Muscle layer of duodenum (tissue), 2 donors: Measurements from ENCODE around the gene AMTN.
"Not testable (repeated sequence)": the region's sequence is repeated elsewhere in the genome, so short reads cannot be mapped to it uniquely, and the experiment has no call there.

ENCODE experiments used
- H3K27ac ChIP-seq: one replicate; pipeline ENCODE4 v1.7.0; 2013; ENCODE audit warnings: mild to moderate bottlenecking, low read length
- H3K27me3 ChIP-seq: one replicate; pipeline ENCODE4 v1.7.0; 2013; ENCODE audit warnings: low read depth, mild to moderate bottlenecking, control low read depth, low read length
- H3K36me3 ChIP-seq, 2 donors: one replicate each; pipeline ENCODE4 v1.7.0; 2013; ENCODE audit warnings: low read length in 2 of 2, control low read depth in 1 of 2, mild to moderate bottlenecking in 1 of 2; ENCODE audit not compliant: insufficient read depth in 2 of 2, control insufficient read depth in 1 of 2
- H3K4me1 ChIP-seq, 2 donors: one replicate each; pipeline ENCODE4 v1.7.0; 2013; ENCODE audit warnings: low read length in 2 of 2, mild to moderate bottlenecking in 2 of 2, control low read depth in 1 of 2, moderate library complexity in 1 of 2; ENCODE audit not compliant: insufficient read depth in 2 of 2, control insufficient read depth in 1 of 2
- H3K4me3 ChIP-seq, 2 donors: one replicate each; pipeline ENCODE4 v1.7.0; 2013; ENCODE audit warnings: low read length in 2 of 2, low read depth in 1 of 2, mild to moderate bottlenecking in 1 of 2
- H3K9me3 ChIP-seq, 2 donors: one replicate each; pipeline ENCODE4 v1.7.0; 2013; ENCODE audit warnings: low read length in 2 of 2, control low read depth in 1 of 2, mild to moderate bottlenecking in 1 of 2; ENCODE audit not compliant: control insufficient read depth in 1 of 2
- donor health status: healthy.

AMTN gene

GRCh38 chr4:70518269-70518668, at the start of gene AMTN:
AMTN (plus strand) TSS chr4:70518569; CDS start chr4:70518778, 209 bp downstream.
- Histone ChIP-seq H3K4me3 (no peak within 1 kb of the TSS), H3K27me3 (no peaks in the 10 kb centered on the region), H3K27ac (no peak within 1 kb of the TSS), H3K9me3 (no peaks in the 10 kb centered on the region), H3K4me1 (no peaks in the 10 kb centered on the region), H3K36me3 (no peaks in the 10 kb centered on the region)

- Histone ChIP-seq H3K4me1 (no peaks in the 10 kb centered on the region), H3K4me3 (no peak within 1 kb of the TSS), H3K9me3 (no peaks in the 10 kb centered on the region), H3K27ac (no peak within 1 kb of the TSS), H3K36me3 (no peaks in the 10 kb centered on the region), H3K27me3 (no peaks in the 10 kb centered on the region)
Observed at GRCh38 chr4:70471897-70472296, 46.5 kb upstream of the AMTN start, which contains the start of gene MUC7. MUC7 (plus strand) TSS chr4:70472197; CDS start chr4:70474022, 1,825 bp downstream.

- H3K27ac ChIP-seq, result no peak overlapping the region
- H3K4me3 ChIP-seq, result no peak overlapping the region
- H3K36me3 ChIP-seq, result no peaks in the 10 kb centered on the region
Observed at GRCh38 chr4:70473679-70474078, 44.7 kb upstream of the AMTN start.

GRCh38 chr4:70488748-70489147, 29.6 kb upstream of the AMTN start:
- Histone ChIP-seq H3K27ac (no peak overlapping the region), H3K4me1 (no peaks in the 10 kb centered on the region), H3K27me3 (no peaks in the 10 kb centered on the region), H3K36me3 (no peaks in the 10 kb centered on the region), H3K4me3 (no peak overlapping the region), H3K9me3 (no peaks in the 10 kb centered on the region)

More at GRCh38 chr4:70473679-70474078, 44.7 kb upstream of the AMTN start:
- Histone ChIP-seq H3K4me1 (no peaks in the 10 kb centered on the region), H3K27me3 (no peaks in the 10 kb centered on the region), H3K9me3 (no peaks in the 10 kb centered on the region)

- Histone ChIP-seq H3K27me3 (no peaks in the 10 kb centered on the region), H3K4me3 (no peak overlapping the region)
Observed at GRCh38 chr4:70496231-70496630, 22.1 kb upstream of the AMTN start.

DNA sequence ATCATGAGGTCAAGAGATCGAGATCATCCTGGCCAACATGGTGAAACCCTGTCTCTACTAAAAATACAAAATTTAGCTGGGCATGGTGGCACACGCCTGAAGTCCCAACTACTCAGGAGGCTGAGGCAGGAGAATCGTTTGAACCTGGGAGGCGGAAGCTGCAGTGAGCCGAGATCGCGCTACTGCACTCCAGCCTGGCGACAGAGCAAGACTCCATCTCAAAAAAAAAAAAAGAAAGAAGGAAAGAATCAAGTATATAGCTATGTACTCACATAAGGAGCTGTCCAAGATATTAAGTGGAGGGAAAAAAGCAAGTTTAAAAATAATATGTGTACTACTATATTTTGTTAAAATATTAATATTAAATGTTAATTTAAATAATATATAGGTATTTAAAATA, 16.5 kb upstream of the AMTN start:
- H3K9me3 ChIP-seq, H3K4me3 ChIP-seq, H3K27me3 ChIP-seq, H3K36me3 ChIP-seq, H3K27ac ChIP-seq, H3K4me1 ChIP-seq: not testable (repeated sequence)

More at GRCh38 chr4:70496231-70496630, 22.1 kb upstream of the AMTN start:
- H3K9me3 ChIP-seq, result no peaks in the 10 kb centered on the region
- H3K4me1 ChIP-seq, result no peaks in the 10 kb centered on the region
- no peaks in the 10 kb centered on the region for H3K36me3 ChIP-seq
- H3K27ac ChIP-seq, result no peak overlapping the region

GRCh38 chr4:70504733-70505132, 13.6 kb upstream of the AMTN start:
- no peaks in the 10 kb centered on the region for H3K36me3 ChIP-seq
- no peaks in the 10 kb centered on the region for H3K4me1 ChIP-seq
- no peak overlapping the region for H3K27ac ChIP-seq
- no peaks in the 10 kb centered on the region for H3K27me3 ChIP-seq
- no peaks in the 10 kb centered on the region for H3K9me3 ChIP-seq
- no peak overlapping the region for H3K4me3 ChIP-seq

- no peaks in the 10 kb centered on the region for H3K27me3 ChIP-seq
- H3K9me3 ChIP-seq, result no peaks in the 10 kb centered on the region
- no peaks in the 10 kb centered on the region for H3K36me3 ChIP-seq
- H3K4me1 ChIP-seq, result no peaks in the 10 kb centered on the region
- H3K4me3 ChIP-seq, result no peak overlapping the region
- H3K27ac ChIP-seq, result no peak overlapping the region
Observed at GRCh38 chr4:70505151-70505748, 13.1 kb upstream of the AMTN start.

- Histone ChIP-seq H3K27ac (no peak overlapping the region), H3K27me3 (no peaks in the 10 kb centered on the region), H3K4me1 (no peaks in the 10 kb centered on the region), H3K36me3 (no peaks in the 10 kb centered on the region), H3K4me3 (no peak overlapping the region), H3K9me3 (no peaks in the 10 kb centered on the region)
Observed at GRCh38 chr4:70508801-70509200, 9.6 kb upstream of the AMTN start.

DNA sequence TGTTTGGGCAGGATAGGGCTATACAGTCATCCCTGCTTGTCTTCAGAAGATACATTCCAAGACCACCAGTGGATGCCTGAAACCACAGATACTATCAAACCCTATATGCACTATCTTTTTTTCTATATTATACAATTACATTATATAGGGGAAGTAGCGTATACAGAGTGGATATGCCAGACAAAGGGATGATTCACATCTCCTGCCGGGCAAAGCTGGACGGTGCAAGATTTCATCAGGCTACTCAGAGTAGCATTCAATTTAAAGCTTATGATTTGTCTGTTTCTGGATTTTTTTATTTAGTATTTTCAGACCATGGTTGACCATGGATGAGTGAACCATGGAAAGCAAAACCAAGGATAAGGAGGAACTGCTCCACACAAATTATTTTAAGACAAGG, 7.0 kb upstream of the AMTN start:
- H3K27ac ChIP-seq, result no peak overlapping the region

GRCh38 chr4:70515367-70516250, 2.8 kb upstream of the AMTN start:
- Histone ChIP-seq H3K9me3 (no peaks in the 10 kb centered on the region), H3K4me3 (no peak overlapping the region), H3K27me3 (no peaks in the 10 kb centered on the region), H3K36me3 (no peaks in the 10 kb centered on the region), H3K27ac (no peak overlapping the region), H3K4me1 (no peaks in the 10 kb centered on the region)

More for the DNA sequence above, 7.0 kb upstream of the AMTN start:
- Histone ChIP-seq H3K4me3 (no peak overlapping the region), H3K4me1 (no peaks in the 10 kb centered on the region), H3K9me3 (no peaks in the 10 kb centered on the region), H3K36me3 (no peaks in the 10 kb centered on the region), H3K27me3 (no peaks in the 10 kb centered on the region)
